H1 (cell line): ENCODE measurements around the gene GREB1L. TPM values are rescaled to one million over a fixed set of nuclear protein-coding genes. Genes with fewer than 3 reads are reported as not detected.

Experiments
- CHD7 ChIP-seq: fragments of 300-600 bp; sonication (generic); IDR thresholded peaks from 2 replicates; pipeline ENCODE4 v1.7.1; 2012; ENCODE audit warnings: low read length, moderate library complexity, mild to moderate bottlenecking, inconsistent platforms; ENCODE audit not compliant: insufficient replicate concordance
- GTF2F1 ChIP-seq: IDR thresholded peaks from 2 replicates; pipeline ENCODE4 v1.6.1; 2012; ENCODE audit warnings: low read depth, low read length, improper control_type of control experiment, borderline replicate concordance
- polyA plus RNA-seq, 7 experiments: library from polyadenylated mRNA; depleted of rRNA in 3 of 7; stranded (reverse) in 5 of 7; unstranded in 2 of 7; fragments of >200 nt in 5 of 7; fragments of 200-250 nt in 2 of 7; gene quantifications; 1 replicate in 5 of 7; 2 replicates in 1 of 7; 4 replicates in 1 of 7; pipeline versions ENCODE4 v1.2.1 to v1.2.3, GENCODE V29; 2011 to 2013; ENCODE audit warnings: missing spikeins in 2 of 7, mixed read lengths in 2 of 7
- total RNA-seq: library from RNA; stranded (reverse); fragmentation: NEBNext Ultra II Directional; extraction: Animal tissue kit (Norgen Biotek cat#: 25700); gene quantifications from 2 replicates; pipeline ENCODE4 v1.2.1, GENCODE V29; 2021

The GREB1L gene
- total and polyA plus RNA-seq, 2 of the 8 experiments (the other 6 are each of a cell fraction or from before 2014, with no cell fraction given), result 0.34 to 1.6 TPM

DNA sequence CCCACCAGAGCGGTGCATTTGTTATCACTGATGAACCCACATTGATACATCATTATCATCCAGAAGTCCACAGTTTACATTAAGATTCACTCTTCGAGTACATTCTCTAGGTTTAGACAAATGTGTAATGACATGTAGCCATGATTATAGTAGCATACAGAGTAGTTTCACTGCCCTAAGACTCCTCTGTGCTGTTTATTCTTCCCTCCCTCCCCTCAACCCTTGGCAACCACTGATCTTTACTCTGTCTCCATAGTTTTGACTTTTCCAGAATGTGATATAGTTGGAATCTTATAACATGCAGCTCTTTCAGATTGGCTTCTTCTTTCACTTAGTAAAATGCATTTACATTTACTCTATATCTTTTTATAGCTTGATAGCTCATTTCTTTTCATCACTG lies 31.2 kb upstream of the GREB1L start (continued):
- TF ChIP-seq CHD7 (no peak), GTF2F1 (no peak)
- TF ChIP-seq, all 59 proteins: peak for 0
